Bone marrow (tissue), 2 donors: ENCODE results near the gene FNTB.

ENCODE experiments used
- DNase-seq, 2 donors: peaks; one replicate each; lab custom pipeline; 2025; lab: John Stamatoyannopoulos, UW

The FNTB gene

DNA sequence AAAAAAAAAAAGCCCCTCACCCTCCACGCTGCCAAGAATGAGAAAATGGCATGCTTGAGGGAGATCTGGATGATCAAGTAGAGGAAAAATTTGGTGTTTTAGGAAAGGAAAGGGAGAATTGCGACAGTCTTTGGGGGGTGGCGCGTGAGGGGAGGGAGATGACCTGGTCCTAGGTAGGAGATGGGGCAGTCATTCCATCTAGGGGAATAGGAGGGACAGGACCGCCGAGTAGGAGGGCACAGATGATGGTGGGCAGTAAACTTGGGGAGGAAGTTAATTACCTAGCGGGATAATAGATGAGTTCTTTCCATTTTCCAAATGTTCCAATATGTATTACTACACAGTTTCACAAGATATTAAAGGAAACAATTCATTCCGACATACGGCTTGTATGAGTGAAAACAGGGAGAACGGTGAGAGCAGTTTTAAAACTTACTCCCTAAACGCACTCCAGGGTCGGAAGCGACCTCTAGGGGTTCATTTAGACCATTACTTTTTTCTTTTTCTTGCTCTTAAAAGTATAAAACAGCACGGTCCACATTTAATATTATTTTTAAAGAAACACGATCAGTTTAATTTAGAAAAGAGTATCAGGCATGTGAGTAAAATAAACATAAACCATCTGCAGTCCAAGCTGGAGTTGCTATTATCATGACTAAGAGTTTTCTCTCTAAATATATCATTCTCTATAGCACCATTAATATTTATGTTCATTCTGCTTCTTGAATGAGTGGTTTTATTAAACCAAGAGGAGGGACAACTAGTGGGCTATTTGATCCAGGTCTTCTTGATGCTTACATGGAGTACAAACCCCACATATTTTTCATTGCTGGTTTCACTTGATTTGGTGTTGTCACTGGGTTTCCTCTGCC, 3.0 kb upstream of the FNTB start:
- peak in 1 of 2 donors; percentile 39 for DNase-seq

DNA sequence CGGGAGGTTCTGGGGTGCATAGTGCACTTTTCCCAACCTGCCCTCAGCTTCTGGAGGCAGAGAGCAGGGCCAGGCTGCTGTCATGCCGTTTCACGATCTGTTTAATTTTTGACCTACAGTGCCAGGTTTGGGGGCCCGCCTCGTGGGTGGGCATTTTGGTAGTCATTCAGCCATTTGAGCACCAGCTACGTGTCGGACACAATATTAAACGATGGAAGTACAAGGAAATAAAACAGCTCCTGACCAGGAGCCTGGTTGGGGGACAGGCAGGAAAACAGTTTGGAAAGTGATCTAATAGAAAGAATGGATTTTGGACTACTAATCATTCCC, 708 bp downstream of the FNTB start:
- DNase-seq, result no peak

DNA sequence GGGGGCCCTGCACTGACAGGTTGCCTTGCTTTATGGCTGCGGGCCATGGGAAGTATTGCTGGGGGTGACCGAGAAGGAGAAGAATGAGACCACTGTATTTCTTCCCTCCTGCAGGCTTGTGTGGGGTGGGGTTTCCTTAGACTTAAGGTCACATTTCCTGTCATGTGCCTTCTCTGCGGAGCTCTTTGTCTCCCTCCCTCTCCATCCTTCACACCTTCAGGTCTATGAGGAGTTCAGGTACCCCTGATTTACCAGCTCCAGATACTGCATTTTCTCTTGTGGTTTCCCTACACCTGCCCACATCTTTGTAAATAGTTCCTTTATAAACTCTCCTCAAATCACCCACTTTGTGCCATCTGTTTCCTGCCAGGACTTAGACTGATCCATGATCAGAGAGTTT, 3.6 kb downstream of the FNTB start:
- peak in 1 of 2 donors; percentile 56 for DNase-seq

- DNase-seq, result no peak
Observed at GRCh38 chr14:64990939-64991338, 4.2 kb downstream of the FNTB start.

DNA sequence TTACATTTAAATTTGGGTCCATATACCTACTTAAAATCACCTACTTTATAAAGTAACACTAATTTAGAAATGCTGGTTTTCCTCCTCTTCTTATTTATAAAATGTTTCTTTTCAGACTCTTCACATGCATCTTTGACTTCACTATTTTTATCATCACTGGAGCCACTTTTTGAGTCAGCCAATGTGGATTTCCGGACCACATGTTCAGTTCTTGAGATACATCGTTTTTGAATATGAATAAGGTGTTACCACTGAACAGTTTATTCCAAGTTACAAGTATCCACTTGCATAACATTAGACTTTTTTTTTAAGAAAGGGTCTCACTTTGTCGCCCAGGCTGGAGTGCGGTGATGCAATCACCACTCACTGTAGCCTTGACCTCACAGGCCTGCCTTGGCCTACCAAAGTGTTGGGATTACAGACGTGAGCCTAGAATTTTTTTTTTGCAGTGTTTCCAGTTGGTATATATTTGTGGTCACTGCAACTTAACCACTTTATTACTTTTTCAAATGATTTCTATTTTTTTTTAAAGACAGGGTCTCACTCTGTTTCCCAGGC, 5.7 kb downstream of the FNTB start:
- DNase-seq, result no peak

DNA sequence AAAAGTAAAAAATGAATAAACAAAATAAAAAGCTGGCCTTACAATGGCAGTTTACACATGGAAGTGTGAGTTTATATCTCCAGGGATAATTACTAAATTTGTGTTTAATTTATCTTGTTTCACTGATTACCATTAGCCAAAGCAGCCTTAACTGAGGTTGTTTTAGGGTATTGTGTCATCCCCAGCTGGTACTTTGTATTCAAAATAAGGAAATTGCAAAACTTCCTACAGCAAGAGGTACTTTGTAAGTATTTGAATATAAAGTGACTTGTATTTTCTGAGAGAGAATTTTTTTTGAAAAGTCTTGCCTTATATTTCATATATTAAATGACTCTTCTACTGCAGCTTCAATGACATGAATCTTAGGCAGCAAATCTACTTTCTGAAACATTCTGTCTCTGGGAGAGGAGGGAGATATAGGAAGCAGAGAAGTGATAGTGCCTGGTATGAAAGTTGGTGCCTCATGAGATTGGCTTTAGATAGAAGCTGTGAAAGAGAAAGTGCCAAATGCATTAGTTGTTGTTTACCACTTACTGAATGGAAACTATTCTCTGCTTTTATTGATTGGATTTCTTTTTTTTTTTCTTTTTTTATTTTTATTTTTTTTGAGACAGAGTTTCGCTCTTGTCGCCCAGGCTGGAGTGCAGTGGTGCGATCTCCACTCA, 6.7 kb downstream of the FNTB start:
- DNase-seq, result peak in 1 of 2 donors; percentile 69

DNA sequence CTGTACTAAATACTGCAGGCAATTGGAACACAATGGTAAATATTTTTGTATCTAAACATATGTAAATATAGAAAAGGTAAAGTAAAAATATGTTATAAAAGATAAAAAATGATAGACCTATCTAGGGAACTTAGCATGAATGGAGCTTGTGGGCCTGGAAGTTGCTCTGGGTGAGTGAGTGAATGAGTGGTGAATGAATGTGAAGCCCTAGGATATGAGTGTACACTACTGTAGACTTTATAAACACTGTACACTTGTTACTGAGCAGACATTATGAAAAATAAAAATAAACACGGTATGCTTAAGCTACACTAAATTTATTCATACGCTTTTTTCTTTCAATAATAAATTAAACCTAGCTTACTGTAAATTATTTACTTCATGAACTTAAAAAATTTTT, 7.8 kb downstream of the FNTB start:
- no peak for DNase-seq

DNA sequence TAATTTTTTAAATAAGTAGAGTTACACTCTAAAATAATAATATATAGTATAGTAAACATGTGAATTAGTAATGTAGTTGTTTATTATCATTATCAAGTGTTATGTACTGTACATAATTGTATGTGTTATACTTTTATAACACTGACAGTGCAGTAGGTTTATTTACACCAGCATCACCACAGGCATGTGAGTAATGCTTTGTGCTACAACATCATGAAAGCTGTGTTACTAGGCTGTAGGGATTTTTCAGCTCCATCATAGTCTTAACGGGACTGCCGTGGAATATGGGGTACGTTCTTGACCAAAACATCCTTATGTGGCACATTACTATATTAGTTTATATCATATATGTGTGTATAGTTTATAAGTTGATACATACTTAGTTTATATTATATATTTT, 8.6 kb downstream of the FNTB start:
- no peak for DNase-seq

GRCh38 chr14:64997108-64997794, 10.6 kb downstream of the FNTB start:
- DNase-seq, result no peak

DNA sequence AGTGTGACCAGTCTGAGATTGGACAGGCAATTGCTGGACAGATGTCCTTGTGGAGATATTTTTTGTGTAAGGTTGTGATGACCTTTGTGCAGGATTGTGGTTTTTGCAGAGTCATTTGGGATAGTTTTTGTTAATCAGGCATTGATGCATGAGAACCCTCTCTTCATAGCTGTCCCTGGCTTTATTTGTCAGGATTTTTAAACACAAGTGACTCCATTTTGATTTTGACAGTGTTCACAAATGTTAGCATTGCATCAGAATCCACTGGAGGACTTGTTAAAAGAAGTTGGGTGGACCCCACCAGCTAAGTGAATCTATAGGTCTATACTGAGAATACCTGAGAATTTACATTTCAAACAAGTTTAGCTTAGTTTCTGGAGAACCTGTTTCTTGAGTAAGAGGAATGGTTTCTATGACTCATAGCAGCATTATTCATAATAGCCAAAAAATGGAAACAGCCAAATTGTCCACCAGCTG, 11.8 kb downstream of the FNTB start:
- no peak for DNase-seq

- DNase-seq, result no peak
Observed at GRCh38 chr14:65000898-65001591, 14.3 kb downstream of the FNTB start.

GRCh38 chr14:65001723-65002122, 15.0 kb downstream of the FNTB start:
- no peak for DNase-seq

GRCh38 chr14:65002586-65003210, 16.0 kb downstream of the FNTB start:
- no peak for DNase-seq

DNA sequence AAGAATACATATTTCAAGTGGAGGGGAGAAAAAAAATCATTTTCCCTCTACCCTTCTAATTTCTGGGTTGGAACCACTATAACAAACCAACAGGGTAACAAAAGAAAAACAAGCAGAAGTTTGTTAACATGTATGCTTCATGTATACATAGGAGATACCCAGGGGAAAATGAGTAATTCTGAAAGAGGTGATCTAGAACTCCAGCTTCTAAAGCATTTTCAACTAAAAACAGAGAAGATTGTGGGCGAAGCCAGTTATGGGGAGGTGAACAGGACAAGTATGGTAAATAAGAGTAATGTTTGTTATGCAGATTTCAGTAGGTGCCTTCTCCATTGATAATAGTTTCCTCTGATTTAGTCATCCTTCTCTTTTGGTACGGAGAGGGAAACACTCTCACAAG, 16.7 kb downstream of the FNTB start:
- no peak for DNase-seq

DNA sequence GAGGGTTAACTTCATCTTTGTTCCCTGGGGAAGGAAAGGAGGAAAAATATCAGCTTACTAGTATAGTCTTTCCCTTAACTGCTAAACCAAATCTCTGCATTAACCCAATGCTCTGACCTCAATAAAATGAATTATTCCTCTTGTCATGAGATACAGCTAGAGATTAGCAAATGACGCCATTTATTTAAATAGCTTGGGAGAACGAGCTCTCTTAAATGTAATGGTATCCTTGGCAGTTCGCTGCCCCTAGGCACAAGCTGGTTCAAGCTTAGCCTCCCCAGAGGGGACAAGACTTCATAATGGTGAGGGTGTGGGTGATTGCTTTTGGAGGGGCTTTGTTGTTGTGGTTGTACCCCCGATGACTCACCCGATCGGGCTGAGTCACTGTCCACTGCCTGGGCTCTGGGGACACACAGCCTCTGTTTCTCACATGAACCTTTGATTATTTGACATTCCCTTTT, 19.6 kb downstream of the FNTB start:
- no peak for DNase-seq

- no peak for DNase-seq
Observed at GRCh38 chr14:65007202-65007601, 20.5 kb downstream of the FNTB start.

DNA sequence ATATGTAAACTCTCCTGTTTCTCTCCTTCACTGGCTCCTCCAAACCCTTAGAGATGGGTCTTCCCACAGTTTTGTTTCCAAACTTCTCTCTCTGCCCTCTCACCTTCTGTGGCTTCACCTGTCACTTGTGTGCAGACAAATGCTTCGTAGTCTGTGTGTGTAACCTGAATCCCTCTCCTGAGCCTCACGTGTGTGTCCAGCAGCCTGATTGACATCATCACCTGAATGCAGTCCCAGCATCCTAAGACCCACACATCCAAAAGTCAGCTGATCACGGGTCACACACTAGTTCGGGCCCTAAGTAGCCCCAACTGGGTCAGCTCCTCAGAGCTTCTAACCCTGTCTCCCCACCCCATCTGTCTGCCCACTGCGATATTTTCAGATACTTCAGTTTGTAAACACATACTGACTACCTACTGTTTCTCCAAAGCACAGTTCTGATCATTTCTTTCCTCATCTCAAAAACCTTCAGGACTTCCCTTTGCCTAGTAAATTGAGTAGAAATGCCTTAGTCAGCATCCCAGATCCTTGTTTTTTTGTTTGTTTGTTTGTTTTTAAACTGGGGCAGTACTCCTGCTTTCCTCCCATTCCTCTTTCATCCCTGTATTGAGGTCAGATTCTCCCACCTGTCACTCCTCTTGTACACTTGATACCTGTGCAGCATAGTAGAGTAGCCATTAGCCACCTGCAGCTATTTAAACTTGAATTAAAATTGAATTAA, 23.7 kb downstream of the FNTB start:
- no peak for DNase-seq

GRCh38 chr14:65011538-65011937, 24.8 kb downstream of the FNTB start:
- no peak for DNase-seq

GRCh38 chr14:65012353-65012752, 25.7 kb downstream of the FNTB start:
- DNase-seq, result no peak

- no peak for DNase-seq
Observed at GRCh38 chr14:65015391-65015790, 28.7 kb downstream of the FNTB start.

GRCh38 chr14:65016471-65016870, 29.8 kb downstream of the FNTB start:
- DNase-seq, result no peak
